SK-N-SH (cell line): ENCODE data around the gene PIKFYVE. TPM values are rescaled to one million over a fixed set of nuclear protein-coding genes. Genes with fewer than 3 reads are reported as not detected.

Experiments
- CTCF ChIA-PET: fragments of 300-600, 350-600 bp; formaldehyde crosslinking; extraction: SDS; loops from one replicate; lab custom pipeline; 2021; lab: Yijun Ruan, JAX
- POLR2A ChIA-PET: fragments of 350-600 bp; sonication (Branson Sonifier 250); formaldehyde crosslinking; extraction: SDS; loops from one replicate; lab custom pipeline; 2020; ENCODE audit warnings: antibody characterized with exemption, inconsistent platforms; lab: Yijun Ruan, JAX
- DNase-seq: peaks from one replicate; pipeline ENCODE4 v3.0.0; 2012
- H2AFZ ChIP-seq: fragments of 200-600 bp; sonication (generic); 2 replicates; pipeline ENCODE4 v1.8.1; 2016; ENCODE audit warnings: antibody characterized with exemption, mild to moderate bottlenecking, low read depth
- H3F3A ChIP-seq: fragments of 200-600 bp; sonication (generic); replicated peaks from 2 replicates; pipeline ENCODE3; 2016; ENCODE audit warnings: antibody characterized with exemption, mild to moderate bottlenecking; ENCODE audit not compliant: insufficient read depth
- H3K27ac ChIP-seq, 2 experiments: fragments of 200-500 bp in 1 of 2; fragments of 200-600 bp in 1 of 2; sonication (Bioruptor generic) in 1 of 2; sonication (generic), shearing (Covaris generic) in 1 of 2; 2 replicates each; pipeline versions ENCODE4 v1.5.1 to v1.6.1; 2014 to 2016; ENCODE audit warnings: low read depth in 2 of 2, inconsistent platforms in 1 of 2, low read length in 1 of 2, mild to moderate bottlenecking in 1 of 2, mixed read lengths in 1 of 2
- H3K27me3 ChIP-seq: fragments of 200-600 bp; sonication (generic), shearing (Covaris generic); 2 replicates; pipeline ENCODE4 v1.6.1; 2016; ENCODE audit warnings: mixed run types; ENCODE audit not compliant: insufficient read depth
- H3K36me3 ChIP-seq, 2 experiments: fragments of 200-500 bp in 1 of 2; fragments of 200-600 bp in 1 of 2; sonication (Bioruptor generic) in 1 of 2; sonication (generic) in 1 of 2; replicated peaks in 1 of 2; 2 replicates each; pipeline versions ENCODE3 to v1.5.1; 2014 to 2016; ENCODE audit warnings: low read length in 1 of 2, mild to moderate bottlenecking in 1 of 2; ENCODE audit not compliant: insufficient read depth in 2 of 2, control insufficient read depth in 1 of 2
- H3K4me1 ChIP-seq, 2 experiments: fragments of 200-500 bp in 1 of 2; fragments of 200-600 bp in 1 of 2; sonication (Bioruptor generic) in 1 of 2; sonication (generic), shearing (Covaris generic) in 1 of 2; 2 replicates each; pipeline versions ENCODE4 v1.5.1 to v1.6.1; 2014 to 2016; ENCODE audit warnings: low read depth in 1 of 2, low read length in 1 of 2, mixed run types in 1 of 2; ENCODE audit not compliant: insufficient read depth in 2 of 2, control insufficient read depth in 1 of 2
- H3K4me2 ChIP-seq: fragments of 200-600 bp; sonication (generic), shearing (Covaris generic); 2 replicates; pipeline ENCODE4 v1.6.1; 2017; ENCODE audit warnings: mixed run types
- H3K4me3 ChIP-seq, 2 experiments: fragments of 200-500 bp in 1 of 2; fragments of 200-600 bp in 1 of 2; sonication (Bioruptor generic) in 1 of 2; sonication (generic), shearing (Covaris generic) in 1 of 2; 2 replicates each; pipeline versions ENCODE4 v1.5.1 to v1.8.1; 2014 to 2016; ENCODE audit warnings: low read depth in 2 of 2, inconsistent platforms in 1 of 2, low read length in 1 of 2, mild to moderate bottlenecking in 1 of 2, mixed read lengths in 1 of 2, moderate library complexity in 1 of 2
- H3K79me2 ChIP-seq: fragments of 200-600 bp; sonication (generic); 2 replicates; pipeline ENCODE4 v1.8.1; 2017; ENCODE audit warnings: mild to moderate bottlenecking; ENCODE audit not compliant: insufficient read depth
- H3K9ac ChIP-seq: fragments of 200-600 bp; sonication (generic); 2 replicates; pipeline ENCODE4 v1.6.1; 2017; ENCODE audit warnings: mixed run types
- H3K9me2 ChIP-seq: fragments of 200-600 bp; sonication (generic); 2 replicates; pipeline ENCODE4 v1.6.1; 2017; ENCODE audit warnings: mixed run types
- H3K9me3 ChIP-seq: fragments of 200-600 bp; sonication (generic); 2 replicates; pipeline ENCODE4 v1.6.1; 2017; ENCODE audit warnings: mixed run types, mild to moderate bottlenecking, moderate library complexity
- H4K20me1 ChIP-seq: fragments of 200-600 bp; sonication (generic); 2 replicates; pipeline ENCODE4 v1.6.1; 2017; ENCODE audit warnings: mild to moderate bottlenecking, mixed run types; ENCODE audit not compliant: insufficient read depth
- EZH2phosphoT487 ChIP-seq: fragments of 200-600 bp; sonication (generic); IDR thresholded peaks from 2 replicates; pipeline ENCODE4 v1.6.1; 2017; ENCODE audit warnings: low read depth, mixed run types, mild to moderate bottlenecking, antibody characterized with exemption, moderate library complexity, borderline replicate concordance
- FOSL2 ChIP-seq: IDR thresholded peaks from 2 replicates; pipeline ENCODE4 v1.4.0; 2012; ENCODE audit warnings: low read depth, mild to moderate bottlenecking, moderate library complexity, borderline replicate concordance
- MAX ChIP-seq: IDR thresholded peaks from 2 replicates; pipeline ENCODE4 v1.4.0; 2012; ENCODE audit warnings: low read depth
- RAD21 ChIP-seq: IDR thresholded peaks from 2 replicates; pipeline ENCODE4 v1.6.1; 2012; ENCODE audit warnings: mild to moderate bottlenecking, low read length
- RFX5 ChIP-seq: IDR thresholded peaks from 2 replicates; pipeline ENCODE4 v1.6.1; 2012; ENCODE audit warnings: mild to moderate bottlenecking, improper control_type of control experiment, low read length
- SMC3 ChIP-seq: IDR thresholded peaks from 2 replicates; pipeline ENCODE4 v1.6.1; 2012; ENCODE audit warnings: low read depth, low read length, improper control_type of control experiment
- TCF12 ChIP-seq: IDR thresholded peaks from 2 replicates; pipeline ENCODE4 v1.4.0; 2012
- USF1 ChIP-seq: IDR thresholded peaks from 2 replicates; pipeline ENCODE4 v1.4.0; 2012; ENCODE audit warnings: low read depth, borderline replicate concordance
- WGBS: methylation state at CpG from one replicate; pipeline ENCODE4 v1.1.6; 2017; ENCODE audit warnings: low lambda C conversion rate; 5-methylcytosine and 5-hydroxymethylcytosine counted together
- polyA plus RNA-seq, 3 experiments: library from polyadenylated mRNA; depleted of rRNA; stranded (reverse); fragments of >200 nt; gene quantifications; 2 replicates each; pipeline ENCODE4 v1.2.3, GENCODE V29; 2012
- TF ChIP-seq, protein P1 (sequence below): IDR thresholded peaks from 2 replicates; pipeline ENCODE4 v1.4.0; 2012; ENCODE audit warnings: low read depth, borderline replicate concordance
- TF ChIP-seq, protein P2 (sequence below): fragments of 150-350 bp; IDR thresholded peaks from 2 replicates; pipeline ENCODE4 v1.6.1; 2017; ENCODE audit warnings: antibody characterized with exemption, low read length, low read depth, borderline replicate concordance

PIKFYVE gene
- polyA plus RNA-seq, 1 of the 3 experiments (the other 2 are of a cell fraction) = 7.0 TPM

DNA sequence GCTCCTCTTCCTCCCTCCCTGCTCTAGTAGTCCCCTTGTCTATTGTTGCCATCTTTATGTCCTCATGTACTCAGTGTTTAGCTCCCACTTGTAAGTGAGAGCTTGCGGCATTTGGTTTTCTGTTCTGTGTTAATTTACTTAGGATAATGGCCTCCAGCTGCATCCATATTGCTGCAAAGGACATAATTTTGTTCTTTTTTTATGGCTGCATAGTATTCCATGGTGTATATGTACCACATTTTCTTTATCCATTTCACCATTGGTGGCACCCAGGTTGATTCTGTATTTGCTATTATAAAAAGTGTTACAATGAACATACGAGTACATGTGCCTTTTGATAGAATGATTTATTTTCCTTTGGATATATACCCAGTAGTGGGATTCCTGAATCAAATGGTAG lies 12.5 kb downstream of the PIKFYVE start:
- no peaks in the 10 kb centered on the region for H3K9me2 ChIP-seq
- whole genome bisulfite sequencing = 97% methylated on average over 2 of the region's 2 CpGs
- no peaks in the 10 kb centered on the region for H3K27me3 ChIP-seq
- CTCF ChIA-PET = no interaction called here
- H3K4me1 ChIP-seq = peaks cover 0 to 8% of the 10 kb centered on the region in 2 experiments; a peak in 2 of 4 replicates
- peaks cover 40% of the 10 kb centered on the region for H3K79me2 ChIP-seq
- H3F3A ChIP-seq = no peaks in the 10 kb centered on the region
- DNase-seq = no peak
- H3K36me3 ChIP-seq = peaks cover 85 to 87% of the 10 kb centered on the region in 2 experiments
- TF ChIP-seq FOSL2 (no peak), EZH2phosphoT487 (no peak), MAX (no peak)
- TF ChIP-seq, protein P1, sequence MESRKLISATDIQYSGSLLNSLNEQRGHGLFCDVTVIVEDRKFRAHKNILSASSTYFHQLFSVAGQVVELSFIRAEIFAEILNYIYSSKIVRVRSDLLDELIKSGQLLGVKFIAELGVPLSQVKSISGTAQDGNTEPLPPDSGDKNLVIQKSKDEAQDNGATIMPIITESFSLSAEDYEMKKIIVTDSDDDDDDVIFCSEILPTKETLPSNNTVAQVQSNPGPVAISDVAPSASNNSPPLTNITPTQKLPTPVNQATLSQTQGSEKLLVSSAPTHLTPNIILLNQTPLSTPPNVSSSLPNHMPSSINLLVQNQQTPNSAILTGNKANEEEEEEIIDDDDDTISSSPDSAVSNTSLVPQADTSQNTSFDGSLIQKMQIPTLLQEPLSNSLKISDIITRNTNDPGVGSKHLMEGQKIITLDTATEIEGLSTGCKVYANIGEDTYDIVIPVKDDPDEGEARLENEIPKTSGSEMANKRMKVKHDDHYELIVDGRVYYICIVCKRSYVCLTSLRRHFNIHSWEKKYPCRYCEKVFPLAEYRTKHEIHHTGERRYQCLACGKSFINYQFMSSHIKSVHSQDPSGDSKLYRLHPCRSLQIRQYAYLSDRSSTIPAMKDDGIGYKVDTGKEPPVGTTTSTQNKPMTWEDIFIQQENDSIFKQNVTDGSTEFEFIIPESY = no peak
- TF ChIP-seq, protein P2, sequence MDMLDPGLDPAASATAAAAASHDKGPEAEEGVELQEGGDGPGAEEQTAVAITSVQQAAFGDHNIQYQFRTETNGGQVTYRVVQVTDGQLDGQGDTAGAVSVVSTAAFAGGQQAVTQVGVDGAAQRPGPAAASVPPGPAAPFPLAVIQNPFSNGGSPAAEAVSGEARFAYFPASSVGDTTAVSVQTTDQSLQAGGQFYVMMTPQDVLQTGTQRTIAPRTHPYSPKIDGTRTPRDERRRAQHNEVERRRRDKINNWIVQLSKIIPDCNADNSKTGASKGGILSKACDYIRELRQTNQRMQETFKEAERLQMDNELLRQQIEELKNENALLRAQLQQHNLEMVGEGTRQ = no peak
- no peak overlapping the region for H3K9ac ChIP-seq
- no peaks in the 10 kb centered on the region for H3K9me3 ChIP-seq
- no peak overlapping the region for H2AFZ ChIP-seq
- H3K27ac ChIP-seq = no peak overlapping the region
- POLR2A ChIA-PET = no interaction called here
- no peaks in the 10 kb centered on the region for H4K20me1 ChIP-seq
- no peak overlapping the region for H3K4me3 ChIP-seq
- H3K4me2 ChIP-seq = no peak overlapping the region

DNA sequence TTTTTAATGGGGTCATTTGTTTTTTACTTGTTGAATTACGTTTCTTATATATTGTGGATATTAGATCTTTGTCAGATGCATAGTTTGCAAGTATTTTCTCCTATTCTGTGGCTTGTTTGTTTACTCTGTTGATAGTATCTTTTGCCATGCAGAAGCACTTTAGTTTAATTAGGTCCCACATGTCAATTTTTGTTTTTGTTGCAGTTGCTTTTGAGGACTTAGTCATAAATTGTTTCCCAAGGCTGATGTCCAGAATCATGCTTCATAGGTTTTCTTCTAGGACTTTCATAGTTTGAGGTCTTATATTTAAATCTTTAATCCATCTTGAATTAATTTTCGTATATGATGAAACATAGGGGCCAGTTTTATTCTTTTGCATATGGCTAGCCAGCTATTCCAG lies 13.2 kb downstream of the PIKFYVE start:
- no peak overlapping the region for H3K27ac ChIP-seq
- peaks cover 0 to 4% of the 10 kb centered on the region in 2 experiments; a peak in 2 of 4 replicates for H3K4me1 ChIP-seq
- no peak overlapping the region for H3K4me2 ChIP-seq
- H3K9me2 ChIP-seq = no peaks in the 10 kb centered on the region
- H4K20me1 ChIP-seq = no peaks in the 10 kb centered on the region
- no peaks in the 10 kb centered on the region for H3K27me3 ChIP-seq
- no peaks in the 10 kb centered on the region for H3K9me3 ChIP-seq
- H3F3A ChIP-seq = no peaks in the 10 kb centered on the region
- H3K79me2 ChIP-seq = peaks cover 40% of the 10 kb centered on the region
- TF ChIP-seq TCF12 = no peak
- no peak for TF ChIP-seq SMC3
- TF ChIP-seq USF1 = no peak
- TF ChIP-seq RFX5 = no peak
- no peak for TF ChIP-seq RAD21
- TF ChIP-seq, all 33 proteins: peak for 0
- Histone ChIP-seq H3K9ac (no peak overlapping the region), H2AFZ (no peak overlapping the region), H3K4me3 (no peak overlapping the region), H3K36me3 (peaks cover 78 to 80% of the 10 kb centered on the region in 2 experiments)
- no peak for DNase-seq
- ChIA-PET POLR2A (no interaction called here), CTCF (no interaction called here)
- WGBS = 90% methylated on average over 2 of the region's 2 CpGs
